OCI-M2 (cell line): ENCODE data around the gene PCK2.
"Not testable (repeated sequence)": the region's sequence is repeated elsewhere in the genome, so short reads cannot be mapped to it uniquely, and the experiment has no call there.

Experiments used
- DNase-seq: peaks from one replicate; lab custom pipeline; 2025; ENCODE audit not compliant: unreplicated experiment; lab: John Stamatoyannopoulos, UW

Gene PCK2

GRCh38 chr14:24093901-24094840 lies at the start of gene PCK2:
Gene PCK2, plus strand, starts transcription at chr14:24094311. Its CDS starts 95 bp downstream, at chr14:24094406.
- DNase-seq, result peak; percentile 60

DNA sequence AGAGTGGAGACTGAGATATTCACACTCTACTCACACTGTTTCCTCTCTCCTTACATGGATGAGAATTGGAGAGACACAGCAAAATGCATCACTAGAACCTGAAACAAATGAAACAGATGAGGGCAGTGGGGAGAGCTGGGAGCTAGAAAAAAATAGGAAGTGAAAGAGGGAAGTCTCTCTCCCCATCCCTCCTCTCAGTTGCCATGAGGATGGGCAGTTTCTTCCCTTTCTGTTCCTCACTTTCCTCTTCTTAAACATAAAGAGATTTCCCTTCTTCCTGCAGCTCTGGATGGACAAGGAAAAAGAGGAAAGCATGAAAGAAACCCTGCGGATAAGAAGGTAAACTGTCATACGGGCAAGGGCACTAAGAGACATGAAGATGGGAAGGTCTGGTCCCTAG lies 45.1 kb upstream of the PCK2 start:
- not testable (repeated sequence) for DNase-seq

DNA sequence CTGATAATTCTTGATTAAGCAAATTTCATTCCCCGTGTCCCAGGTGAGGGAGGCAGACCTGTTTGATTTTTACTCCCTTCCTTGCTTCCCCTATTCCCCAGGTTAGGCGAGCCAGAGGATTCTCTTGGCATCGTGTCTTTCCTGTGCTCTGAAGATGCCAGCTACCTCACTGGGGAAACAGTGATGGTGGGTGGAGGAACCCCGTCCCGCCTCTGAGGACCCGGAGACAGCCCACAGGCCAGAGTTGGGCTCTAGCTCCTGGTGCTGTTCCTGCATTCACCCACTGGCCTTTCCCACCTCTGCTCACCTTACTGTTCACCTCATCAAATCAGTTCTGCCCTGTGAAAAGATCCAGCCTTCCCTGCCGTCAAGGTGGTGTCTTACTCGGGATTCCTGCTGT lies 43.4 kb upstream of the PCK2 start:
- DNase-seq, result not testable (repeated sequence)

- no peak for DNase-seq
These were observed 42.8 kb upstream of the PCK2 start for GRCh38 chr14:24051176-24051788.

GRCh38 chr14:24051789-24052655 lies 42.1 kb upstream of the PCK2 start, which contains the start of gene CARMIL3:
Gene CARMIL3, plus strand, starts transcription at chr14:24052009. Its CDS starts 145 bp downstream, at chr14:24052154.
- DNase-seq, result no peak

GRCh38 chr14:24052656-24053547 lies 41.2 kb upstream of the PCK2 start:
- DNase-seq, result no peak

DNA sequence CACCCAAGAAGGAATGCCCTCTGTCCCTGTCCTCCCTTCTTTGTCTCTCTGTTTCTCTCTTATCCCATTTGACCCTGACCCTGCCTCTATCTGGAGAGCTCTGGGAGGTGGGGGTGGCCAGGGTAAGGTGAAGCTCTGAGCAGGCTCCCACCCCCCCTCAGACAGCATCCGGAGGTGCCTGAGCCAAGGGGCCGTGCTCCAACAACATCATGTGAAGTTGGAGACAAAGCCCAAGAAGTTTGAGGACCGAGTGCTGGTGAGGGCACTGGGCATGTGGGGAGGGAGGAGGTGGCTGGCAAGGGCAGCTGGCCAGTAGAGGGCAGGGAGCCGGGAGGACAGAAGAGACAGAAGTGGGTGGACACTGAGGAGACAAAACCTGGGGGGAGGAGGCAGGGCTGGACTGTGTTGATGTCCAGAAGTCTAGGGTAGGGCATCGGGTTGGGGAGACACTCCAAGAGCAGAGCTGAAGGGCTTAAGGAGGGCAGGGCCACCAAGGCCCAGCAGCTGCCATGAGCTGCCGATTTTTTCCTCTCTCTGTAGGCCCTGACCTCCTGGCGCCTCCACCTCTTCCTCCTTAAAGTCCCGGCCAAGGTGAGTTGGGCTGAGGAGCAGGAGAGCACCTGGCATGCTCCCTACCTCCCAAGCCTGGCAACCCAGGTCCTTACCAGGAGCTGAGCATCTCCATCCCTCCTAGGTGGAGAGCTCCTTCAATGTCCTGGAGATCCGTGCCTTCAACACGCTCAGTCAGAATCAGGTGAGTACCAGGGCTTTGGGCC lies 40.4 kb upstream of the PCK2 start:
- no peak for DNase-seq

GRCh38 chr14:24054324-24054641 lies 39.8 kb upstream of the PCK2 start:
- DNase-seq, result no peak

DNA sequence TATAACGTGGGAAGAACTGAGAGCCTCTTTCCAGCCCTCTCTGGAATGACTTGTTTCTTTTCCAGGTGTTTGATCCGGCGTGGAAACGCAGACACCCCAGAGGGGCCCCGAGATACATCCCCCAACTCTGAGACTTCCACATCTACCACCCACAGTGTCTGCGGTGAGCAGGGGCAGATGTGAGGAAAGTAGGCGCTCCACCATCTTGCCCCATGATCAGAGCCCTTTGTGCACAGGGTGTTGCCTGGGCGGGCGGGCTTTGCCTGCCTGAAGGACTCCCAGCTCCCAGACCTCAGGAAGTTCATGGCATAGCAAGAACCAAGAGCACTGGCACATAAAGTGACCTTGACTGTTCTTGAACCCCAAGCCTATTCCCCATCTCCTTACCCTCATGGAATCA lies 39.5 kb upstream of the PCK2 start:
- DNase-seq, result no peak

DNA sequence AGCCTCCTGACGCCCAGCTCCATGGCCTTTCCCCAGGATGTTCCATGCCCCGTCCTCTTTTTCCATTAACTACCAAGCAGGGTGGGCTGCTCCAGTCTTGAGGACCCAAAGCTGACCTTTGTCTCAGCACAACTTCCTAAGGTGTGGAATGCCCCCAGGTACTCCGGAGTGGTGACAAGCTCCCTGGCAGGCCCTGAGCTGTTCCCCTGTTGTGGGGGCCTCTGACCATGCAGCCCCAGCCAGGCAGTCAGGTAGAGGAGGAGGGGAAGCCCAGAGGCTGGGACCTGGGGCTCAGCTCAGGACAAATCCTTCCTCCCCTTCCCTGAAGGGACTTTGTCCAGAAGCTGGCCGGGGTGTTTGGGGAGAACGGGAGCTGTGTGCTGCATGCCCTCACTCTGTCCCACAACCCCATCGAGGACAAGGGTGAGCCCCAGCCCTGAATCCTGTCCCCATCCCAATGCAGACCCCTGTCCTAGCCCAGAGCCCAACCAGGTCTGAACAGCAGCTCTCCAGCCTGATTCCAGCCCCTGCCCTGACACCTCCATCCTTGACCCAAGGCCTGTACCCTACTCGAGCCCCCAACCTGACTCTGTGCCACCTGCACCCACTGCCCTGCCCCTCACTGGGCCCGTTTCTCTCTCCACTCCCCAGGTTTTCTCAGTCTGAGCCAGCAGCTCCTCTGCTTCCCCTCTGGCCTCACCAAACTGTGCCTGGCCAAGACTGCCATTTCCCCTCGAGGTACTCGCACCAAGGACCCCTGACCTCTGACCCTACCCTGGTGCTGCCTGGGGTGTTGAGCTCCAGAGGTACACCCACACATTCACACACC lies 37.9 kb upstream of the PCK2 start:
- no peak for DNase-seq

DNA sequence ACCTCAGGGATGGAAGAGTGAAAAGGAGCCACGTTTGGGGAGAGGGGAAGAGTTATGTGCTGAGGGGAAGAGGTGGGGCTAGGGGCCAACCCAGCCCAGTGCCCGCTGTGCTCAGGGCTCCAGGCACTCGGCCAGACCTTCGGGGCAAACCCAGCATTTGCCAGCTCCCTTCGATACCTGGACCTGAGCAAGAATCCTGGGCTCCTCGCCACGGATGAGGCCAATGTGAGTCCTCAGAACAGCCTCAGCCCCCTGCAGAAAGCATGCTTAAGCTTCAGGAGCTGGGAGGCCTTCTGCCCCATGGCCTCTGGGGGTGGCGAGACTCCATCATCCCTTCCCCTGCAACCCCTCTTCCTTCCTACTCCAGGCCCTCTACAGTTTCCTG lies 37.3 kb upstream of the PCK2 start:
- no peak for DNase-seq

GRCh38 chr14:24057271-24057670 lies 36.8 kb upstream of the PCK2 start:
- DNase-seq, result no peak

- DNase-seq, result no peak
These were observed 36.2 kb upstream of the PCK2 start for GRCh38 chr14:24057867-24058259.

GRCh38 chr14:24058260-24058950 lies 35.7 kb upstream of the PCK2 start:
- peak; percentile 43 for DNase-seq

DNA sequence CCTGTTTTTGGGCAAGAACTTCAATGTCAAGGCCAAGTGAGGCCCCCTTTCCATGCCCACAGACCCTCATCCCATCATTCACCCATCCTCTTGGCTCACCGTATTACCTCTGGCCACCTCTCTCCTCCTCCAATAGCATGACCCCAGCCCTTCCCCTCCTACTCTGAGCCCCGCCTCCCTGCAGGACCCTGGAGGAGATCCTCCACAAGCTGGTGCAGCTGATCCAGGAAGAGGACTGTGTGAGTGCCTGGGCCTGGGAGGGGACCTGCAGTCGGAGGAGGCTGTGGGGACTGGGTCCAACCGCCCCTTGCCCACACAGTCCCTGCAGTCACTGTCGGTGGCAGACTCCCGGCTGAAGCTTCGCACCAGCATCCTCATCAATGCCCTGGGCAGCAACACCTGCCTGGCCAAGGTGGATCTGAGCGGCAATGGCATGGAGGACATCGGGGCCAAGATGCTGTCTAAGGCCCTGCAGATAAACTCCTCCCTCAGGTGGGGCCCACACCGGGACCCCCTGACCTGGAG lies 35.1 kb upstream of the PCK2 start:
- no peak for DNase-seq

DNA sequence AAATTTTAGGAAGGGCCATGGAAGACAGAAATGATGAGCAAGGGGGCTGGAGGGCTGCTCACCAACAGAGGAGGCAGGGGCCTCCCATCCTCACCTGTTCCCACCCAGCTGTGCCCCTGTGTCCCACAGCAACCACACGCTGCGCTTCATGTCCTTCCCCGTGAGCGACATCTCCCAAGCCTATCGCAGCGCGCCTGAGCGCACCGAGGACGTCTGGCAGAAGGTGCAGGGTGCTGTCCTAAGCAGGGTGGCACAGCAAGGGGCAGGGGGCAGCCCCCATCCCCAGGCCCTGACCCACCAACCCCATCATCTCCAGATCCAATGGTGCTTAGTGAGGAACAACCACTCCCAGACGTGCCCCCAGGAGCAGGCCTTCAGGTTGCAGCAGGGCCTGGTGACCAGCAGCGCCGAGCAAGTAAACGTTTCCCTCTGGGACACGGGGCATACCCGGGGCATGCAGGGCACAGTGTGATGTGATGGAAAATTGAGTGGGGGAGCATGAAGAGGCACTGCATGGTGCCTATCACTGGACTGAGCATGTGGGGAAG lies 34.2 kb upstream of the PCK2 start:
- no peak for DNase-seq

DNA sequence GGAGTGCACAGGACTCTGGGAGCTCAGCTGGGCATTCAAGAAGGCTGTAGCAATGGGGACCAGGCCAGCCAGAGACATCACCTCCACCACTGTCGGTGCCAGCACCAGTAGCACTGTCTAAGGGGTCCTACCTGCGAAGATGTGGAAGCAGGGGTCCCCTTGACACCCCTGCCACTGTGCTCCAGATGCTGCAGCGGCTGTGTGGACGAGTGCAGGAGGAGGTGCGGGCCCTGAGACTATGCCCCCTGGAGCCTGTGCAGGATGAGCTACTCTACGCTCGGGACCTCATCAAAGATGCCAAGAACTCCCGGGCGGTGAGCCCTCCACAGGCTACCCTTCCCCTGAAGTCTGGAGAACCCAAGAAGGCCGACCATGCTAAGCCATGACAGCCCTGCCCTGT lies 33.7 kb upstream of the PCK2 start:
- DNase-seq, result no peak
